ENCODE results near the gene KDM4C. TPM values are rescaled to one million over a fixed set of nuclear protein-coding genes. Genes with fewer than 3 reads are reported as not detected.
"Not testable (repeated sequence)": the region's sequence is repeated elsewhere in the genome, so short reads cannot be mapped to it uniquely, and the experiment has no call there.

Gene KDM4C
- polyA plus RNA-seq, 1 donor: 21.6 TPM

DNA sequence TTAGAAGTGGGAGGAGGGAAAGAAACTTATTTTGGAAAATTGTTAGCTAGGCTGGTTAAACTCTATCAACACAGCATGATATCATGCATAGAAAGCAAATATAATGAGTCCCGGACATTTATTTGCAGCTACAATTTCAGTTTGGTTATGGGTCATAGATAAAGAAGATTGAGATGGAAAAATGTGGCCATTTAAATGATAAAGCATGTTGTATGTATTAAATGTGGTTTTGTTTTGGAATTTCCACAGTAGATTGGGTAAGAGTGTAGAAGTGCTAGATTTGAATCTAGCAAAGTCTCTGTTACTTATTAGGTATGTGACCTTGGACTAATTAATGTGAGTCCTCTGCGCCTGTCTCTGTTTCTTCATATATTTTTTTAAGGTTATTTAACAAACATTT lies 217.4 kb downstream of the KDM4C start:
- no peak for DNase-seq

DNA sequence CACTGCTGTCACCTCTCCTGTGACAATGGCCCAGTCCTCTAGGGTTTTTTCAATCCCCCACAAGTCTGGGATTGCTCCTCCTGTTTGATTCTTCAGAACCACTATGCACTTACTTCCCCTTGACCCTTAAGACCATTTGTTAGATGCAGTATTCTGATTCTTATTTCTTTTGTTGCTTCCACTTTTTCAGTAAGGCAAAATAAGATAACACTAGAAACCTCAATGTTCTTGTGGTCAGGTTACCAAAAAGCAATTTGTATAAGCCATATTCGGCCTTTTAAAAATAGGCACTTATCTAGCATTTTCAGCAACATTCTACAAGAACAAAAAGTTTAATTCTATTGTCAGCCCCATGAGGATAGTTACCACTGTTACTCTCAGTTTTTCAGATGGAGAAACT lies 220.0 kb downstream of the KDM4C start:
- DNase-seq: no peak

DNA sequence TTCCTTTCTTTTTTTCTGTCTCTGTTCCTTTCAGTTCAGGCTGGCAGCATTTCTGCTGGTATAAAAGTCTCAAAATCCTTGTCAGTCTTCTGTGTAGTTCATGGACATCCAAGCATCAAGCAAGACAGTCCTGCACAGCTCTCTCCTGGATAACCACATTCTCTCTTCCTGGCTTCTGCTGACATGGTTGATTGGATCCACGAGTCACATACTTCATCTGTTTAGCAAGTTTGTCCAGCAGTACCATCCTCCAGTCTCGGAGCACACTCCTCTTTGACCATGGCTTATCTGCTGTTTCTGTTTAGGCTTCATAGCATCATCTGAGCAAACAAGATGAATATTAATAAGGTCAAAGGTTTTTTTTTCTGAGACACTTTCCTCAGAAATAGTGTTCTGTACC lies 220.8 kb downstream of the KDM4C start:
- no peak for DNase-seq

DNA sequence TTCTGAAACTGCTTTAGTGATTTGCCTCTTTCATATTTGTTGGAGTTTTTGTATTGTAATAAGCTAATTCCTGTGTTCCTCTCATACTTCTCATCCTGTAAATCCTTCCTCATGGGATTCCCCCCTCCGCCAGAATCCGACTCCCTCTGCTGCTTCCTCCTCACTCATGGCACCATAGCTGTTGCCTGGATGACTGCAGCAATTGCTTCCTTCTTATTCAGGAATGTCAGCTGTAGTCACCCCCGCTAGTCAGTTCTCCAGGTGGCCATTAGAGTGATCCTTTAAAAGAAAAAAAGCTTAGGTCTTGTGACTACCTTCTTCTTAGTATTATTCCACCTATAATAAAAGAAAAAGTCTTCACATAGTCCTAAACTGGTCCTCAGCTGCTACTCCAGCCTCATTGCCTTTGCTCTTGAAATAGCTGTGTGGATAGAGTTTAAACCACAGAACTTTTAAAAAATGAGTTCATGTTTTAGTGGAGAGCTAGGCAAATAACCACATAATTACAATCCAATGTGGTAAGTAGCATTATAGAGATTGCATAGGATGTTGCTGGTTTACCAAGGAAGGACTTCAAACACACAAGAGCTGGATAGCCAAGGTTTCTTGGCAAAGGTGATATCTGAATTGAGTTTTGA lies 227.3 kb downstream of the KDM4C start:
- no peak for DNase-seq

DNA sequence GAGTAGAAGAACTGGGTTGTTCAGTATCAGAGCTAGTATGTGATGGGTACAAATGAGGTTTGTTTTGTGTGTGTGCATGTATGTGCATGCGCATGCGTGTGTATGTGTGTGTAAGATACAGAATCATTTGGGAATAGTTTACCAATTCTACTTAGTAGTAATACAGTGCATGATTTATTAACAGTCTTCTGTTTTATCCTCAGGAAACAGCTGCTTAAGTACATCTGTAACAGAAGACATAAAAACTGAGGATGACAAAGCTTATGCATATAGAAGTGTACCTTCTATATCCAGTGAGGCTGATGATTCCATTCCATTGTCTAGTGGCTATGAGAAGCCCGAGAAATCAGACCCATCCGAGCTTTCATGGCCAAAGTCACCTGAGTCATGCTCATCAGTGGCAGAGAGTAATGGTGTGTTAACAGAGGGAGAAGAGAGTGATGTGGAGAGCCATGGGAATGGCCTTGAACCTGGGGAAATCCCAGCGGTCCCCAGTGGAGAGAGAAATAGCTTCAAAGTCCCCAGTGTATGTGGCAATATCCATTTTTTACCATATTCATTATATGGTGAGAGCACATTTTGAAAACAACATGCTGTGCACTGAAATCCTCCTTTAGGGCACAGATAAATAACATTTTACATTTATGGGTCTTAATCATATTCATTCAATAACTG lies 228.5 kb downstream of the KDM4C start:
- no peak for DNase-seq

DNA sequence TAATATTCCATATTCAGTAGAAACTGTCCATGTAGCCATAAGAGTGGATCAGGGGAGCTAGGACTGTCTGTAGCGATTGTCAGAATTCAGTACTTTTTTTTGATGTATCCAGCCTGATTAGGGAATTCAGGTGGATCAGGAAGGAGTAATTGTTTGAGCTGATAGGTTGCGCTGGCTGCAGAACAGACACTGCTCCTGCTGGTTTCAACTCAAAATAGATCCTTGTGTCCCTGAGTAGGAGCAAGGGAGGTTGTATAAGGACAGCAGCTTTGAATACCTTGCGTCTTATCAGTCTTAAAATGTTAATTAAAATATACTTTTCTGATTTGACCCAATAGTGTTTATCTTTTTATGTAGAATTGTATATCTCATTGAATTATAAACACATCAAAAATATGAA lies 229.6 kb downstream of the KDM4C start:
- no peak for DNase-seq

DNA sequence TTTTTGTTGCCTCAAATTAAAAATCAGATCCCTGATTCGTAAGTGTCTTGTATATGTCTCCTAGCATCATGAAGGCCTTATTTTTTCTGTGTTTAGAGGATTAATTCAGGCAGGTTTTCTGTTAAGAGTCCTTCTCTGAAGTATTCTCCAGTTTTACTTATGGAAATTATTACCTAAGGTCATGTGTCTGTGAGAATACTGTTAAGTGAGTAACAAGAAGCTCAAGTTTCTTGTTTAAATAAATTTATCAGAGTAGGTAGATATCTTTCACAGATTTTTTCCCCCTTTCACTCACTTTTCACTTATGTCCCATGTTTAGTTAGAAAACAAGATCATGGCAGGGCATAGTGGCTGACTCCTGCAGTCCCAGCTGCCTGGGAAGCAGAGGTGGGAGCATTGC lies 233.6 kb downstream of the KDM4C start:
- no peak for DNase-seq

DNA sequence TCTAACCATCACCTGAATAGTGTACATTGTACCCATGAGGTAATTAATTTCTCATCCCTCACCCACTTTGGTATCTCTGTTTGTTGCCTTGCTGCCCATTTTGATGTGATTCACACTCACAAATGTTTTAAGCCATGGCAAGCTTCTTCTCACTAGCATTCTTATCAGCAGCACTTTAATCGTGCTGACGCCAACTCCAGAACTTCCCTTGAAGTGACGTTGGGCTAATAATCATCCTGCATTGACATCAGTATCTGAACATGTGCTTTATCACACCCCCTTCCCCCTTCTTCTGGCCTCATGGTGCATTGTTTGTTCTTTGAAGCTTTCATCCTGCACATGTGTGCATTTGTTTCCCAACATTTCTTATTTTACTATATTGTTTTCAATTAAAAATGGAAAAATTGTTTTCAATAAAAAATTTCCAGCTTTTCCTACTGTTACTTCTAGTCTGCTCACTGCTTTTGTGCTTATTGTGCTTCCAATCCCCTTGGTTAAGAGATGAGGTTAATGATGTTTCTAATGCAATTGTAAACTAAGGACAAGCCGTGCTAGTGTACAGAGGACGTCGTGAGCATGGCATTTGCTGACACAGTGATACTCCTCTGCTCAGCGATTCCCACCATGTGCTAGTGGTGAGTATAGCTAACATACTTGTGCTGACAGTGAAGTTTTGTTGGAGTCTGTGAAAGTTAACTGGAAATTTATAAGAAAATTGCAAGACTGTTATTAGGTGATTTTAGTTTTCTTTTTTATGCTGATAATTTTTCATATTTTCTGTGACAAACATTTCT lies 238.5 kb downstream of the KDM4C start:
- DNase-seq: no peak

DNA sequence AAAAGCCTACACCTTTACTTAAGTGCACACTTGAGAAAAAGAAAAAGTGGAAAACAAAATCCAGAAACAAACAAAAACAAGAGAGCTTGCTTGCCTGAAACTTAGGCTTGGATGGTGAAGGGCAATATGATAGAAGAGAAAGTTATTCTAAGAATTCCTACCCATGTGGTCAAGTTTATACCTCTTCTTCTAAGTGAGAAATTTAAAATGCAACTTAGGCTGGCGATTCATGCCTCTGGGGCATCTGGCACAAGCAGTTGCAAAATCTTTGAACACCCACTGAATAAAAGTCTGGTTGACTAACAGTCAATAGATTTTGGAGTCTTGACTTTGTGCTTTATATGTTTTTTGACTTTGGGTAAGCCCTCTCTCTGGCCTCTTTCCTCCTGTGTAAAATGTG lies 239.6 kb downstream of the KDM4C start:
- no peak for DNase-seq

DNA sequence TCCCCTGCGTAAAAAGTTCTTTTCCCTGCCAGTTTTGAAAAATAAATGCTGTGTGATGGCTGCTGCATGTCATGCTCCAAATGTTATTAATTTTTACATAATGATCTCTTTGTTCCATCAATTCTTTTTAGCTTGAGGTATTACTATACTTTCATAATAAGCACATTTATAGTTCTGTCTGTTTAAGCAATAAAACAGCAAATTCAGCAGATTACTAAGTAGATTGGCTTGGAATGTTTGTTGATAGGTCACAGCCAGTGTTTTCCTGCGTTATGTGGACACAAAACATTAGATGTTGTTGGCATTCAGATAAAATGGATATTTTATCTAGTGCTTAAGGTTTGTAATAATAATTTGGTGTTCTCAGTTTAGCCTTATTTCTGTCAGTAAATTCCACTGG lies 242.0 kb downstream of the KDM4C start:
- no peak for DNase-seq

DNA sequence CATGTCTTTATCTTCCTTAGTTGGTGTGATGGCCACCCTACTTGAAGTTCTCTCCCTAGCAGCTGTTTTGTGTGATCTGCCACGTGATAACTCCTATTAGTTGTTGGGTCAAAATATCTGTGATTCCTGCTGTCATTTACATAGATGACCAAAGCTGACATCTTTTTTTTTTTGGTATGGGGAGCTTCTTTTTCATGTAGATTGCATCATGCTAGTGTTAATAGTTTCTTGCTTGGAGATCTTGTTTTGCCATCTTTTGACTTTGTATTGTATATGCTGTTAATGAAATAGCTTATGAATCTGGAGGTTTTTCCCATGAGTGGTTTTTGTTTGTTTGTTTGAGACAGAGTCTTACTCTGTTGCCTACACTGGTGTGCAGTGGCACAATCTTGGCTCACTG lies 243.8 kb downstream of the KDM4C start:
- DNase-seq: no peak

DNA sequence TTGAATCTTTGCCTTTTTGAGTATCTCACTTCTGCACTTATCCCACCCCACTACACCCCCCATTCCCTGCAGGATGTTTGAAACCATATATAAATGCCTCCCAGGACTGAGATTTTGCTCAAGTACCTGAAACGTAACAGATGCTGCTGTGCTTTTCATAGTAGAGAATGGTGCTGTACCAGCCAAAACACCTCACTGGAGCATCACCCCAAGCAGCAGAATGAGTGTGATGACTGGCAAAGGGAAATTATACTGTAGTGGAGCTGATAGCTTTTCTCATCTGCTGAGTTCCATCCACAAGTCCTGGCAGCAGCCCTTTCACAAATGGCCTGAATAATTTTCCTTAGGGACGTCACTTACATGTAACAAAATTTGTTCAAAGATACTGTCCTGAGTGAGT lies 246.1 kb downstream of the KDM4C start:
- DNase-seq: no peak

DNA sequence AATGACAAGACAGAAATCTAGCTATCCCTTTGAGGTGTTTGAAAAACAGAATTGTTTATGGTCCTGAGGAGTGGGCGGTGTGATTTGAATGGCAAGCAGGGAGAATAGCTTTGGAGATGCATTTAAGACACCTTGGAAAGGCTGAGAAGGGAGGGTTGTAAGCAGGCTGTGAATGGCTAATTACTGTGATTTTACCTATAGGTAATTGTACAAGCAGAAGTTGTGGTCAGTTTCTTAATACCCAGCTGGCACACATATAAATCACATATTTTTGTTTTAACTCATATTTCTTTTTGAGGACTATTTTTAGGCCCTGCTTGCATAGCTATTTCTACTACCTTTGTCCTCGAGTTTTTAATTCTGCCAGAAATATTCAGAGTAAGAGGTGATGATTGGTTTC lies 248.6 kb downstream of the KDM4C start:
- DNase-seq: no peak

DNA sequence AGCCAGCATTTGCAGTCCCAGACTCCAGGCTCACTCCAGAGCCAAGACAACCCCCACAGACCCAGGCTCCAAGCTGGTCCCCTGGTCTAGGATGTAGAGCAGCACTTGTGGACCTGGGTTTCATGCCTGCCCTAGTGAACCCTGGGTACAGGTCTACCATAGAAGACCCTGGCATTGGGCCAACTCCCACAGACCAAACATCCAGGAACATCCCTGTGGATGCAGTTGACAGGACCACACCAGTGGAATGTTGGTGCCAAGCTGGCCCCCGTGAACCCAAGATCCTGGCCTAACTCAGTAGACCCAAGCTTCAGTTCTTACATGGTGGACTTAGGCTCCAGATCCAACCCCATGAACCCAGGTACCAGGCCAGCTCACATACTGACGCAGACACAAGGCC lies 250.6 kb downstream of the KDM4C start:
- no peak for DNase-seq

DNA sequence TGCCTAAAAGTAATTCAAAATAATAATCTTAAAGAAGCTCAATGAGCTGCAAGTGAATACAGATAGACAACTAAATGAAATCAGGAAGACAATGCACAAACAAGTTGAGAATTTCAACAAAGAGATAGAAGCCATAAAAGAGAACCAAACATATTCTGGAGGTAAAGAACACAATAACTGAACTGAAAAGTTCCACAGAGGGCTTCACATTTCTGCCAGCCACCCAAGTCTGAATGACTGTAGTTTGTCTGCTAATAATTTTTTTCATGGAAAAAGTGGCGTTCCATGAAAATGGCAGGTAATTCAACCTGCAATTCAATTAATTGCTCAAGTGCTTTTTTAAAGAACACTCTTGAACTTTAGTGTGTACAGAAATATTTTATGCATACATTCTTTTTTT lies 251.3 kb downstream of the KDM4C start:
- DNase-seq: no peak

DNA sequence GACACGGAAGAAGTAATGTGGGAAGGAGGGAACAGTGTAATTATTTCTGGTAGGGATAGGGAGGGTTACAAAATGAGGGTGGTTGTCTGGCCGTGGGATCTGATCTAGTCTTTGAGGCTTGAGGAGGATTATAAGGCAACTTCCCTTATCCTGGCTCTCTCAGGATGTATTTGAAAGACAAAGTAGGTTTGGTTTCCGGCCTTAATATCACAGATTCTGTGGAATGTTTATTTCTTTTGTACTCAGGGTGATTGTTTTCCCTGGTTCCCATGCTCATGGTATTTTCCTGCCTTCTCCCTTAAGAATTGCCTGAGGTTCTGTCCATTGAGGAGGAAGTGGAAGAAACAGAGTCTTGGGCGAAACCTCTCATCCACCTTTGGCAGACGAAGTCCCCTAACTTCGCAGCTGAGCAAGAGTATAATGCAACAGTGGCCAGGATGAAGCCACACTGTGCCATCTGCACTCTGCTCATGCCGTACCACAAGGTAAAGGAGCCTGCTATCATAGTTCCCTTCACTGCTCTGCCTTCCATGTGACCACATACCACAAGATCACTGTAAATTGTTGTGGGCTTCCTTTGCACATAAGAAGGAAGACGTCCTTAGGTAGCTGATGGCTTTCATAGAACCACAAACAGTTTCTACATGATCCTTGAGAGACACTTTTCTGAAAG lies 253.8 kb downstream of the KDM4C start:
- DNase-seq: no peak

DNA sequence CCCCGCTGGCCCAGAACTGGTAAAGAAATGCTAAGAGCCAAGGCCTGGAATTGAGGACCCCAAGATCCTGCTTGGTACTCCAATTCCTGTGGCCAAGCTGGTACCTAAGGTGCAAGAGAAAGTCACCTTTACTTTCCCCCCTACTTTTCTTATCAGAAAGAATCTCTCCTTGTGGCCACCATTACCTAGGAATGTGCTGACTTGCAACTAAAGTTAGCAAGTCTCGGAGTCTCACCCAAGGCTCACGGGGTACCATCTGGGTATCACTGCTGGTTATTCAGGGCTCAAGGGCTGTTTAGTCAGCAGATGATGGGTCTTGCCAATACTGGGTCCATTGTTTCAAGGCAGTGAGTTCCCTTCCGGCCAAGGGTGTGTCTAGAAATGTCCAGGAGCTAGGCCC lies 270.2 kb downstream of the KDM4C start:
- no peak for DNase-seq

DNA sequence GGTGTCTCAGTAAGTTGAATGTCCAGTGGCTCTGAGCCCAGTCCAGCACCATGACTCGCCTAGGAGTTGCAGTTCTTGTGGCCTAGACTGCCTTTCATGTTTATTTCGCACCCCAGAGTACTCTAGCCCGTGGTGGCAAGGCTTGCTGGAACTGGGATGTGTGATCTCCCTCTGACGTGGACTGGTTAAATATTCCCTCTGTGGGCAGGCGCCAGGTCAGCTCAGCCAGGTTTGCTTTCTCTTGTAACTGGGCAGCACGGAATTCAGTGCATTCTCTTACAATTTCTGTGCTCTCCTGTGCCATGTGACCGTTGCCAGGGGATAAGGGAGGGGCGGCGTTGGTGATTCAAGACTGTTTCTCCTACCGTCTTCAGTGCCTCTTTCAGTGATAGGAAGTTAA lies 270.8 kb downstream of the KDM4C start:
- no peak for DNase-seq

DNA sequence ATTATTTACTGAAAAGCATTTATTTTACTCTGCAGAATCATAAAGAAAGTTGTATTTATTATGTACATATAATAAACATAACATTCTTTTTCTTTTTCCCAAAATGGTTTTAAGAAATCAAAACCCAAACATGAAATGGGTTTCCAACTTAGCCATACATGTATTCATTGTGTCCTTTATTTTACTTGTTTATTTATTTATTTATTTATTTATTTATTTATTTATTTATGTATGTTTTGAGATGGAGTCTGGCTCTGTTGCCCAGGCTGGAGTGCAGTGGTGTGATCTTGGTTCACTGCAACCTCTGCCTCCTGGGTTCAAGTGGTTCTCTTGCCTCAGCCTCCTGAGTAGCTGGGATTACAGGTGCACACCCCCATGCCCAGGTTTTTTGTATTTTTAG lies 273.2 kb downstream of the KDM4C start:
- not testable (repeated sequence) for DNase-seq

DNA sequence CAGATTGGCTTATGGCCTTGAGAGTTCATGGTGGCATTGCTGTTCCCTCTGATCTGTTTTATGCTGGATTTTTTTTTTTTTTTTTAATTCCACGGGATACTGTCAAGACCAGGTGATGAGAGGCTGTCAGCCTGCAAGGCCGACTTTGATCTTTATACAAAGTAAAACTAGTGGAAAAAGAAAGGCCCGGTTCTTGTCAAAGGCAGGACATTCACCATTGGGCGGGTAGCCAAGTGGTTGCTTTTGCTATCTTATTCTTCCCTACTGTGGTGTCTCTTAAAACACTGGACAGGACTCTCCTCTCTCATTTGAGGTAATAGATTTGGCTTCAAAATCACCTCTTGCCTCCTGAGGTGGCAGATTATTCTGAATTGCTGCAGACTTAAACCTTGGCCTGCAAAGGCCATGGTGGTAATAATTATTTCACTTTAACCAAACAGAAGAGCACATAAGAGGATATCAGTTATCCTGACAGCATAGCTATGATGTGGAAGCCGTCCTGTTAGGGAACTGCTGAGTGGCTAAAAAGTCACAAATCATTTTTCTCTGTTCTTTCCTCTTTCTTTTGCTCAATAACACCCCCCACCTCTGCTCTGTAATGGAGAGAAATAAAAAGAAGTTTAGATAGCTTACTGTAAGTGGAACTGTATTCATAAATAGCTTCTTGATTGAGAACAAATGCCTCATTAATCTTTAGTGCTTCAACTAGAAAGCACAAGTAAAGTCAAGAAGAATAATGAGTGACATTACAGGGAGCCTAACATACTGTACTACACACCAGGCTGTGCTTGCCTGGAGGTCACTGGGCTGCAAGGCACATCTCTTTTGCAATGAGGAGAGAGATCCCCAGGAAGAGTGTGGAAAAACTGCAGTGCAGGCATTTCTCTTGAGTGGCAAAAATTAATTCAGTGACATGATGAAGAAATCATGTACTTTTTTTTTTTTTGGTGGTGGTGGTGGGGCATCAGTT lies 275.6 kb downstream of the KDM4C start:
- no peak for DNase-seq

DNA sequence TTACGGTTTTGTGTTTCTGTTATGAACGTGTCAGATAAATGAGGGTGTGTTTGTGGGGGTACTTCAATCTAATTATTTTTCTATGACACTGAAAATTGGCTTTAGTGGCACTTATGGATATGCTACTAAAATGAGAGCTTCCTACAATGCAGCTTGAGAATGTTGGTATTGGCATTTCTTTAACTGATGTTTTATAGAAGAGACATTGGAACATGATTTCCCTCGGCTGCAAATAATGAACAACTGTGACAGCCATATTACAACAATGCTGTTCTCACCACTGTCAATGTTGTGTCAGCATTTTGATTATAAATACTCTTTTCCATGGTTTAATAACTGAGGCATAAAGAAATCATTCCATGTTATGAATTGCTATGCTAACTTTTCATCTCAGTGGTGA lies 279.4 kb downstream of the KDM4C start:
- DNase-seq: no peak

DNA sequence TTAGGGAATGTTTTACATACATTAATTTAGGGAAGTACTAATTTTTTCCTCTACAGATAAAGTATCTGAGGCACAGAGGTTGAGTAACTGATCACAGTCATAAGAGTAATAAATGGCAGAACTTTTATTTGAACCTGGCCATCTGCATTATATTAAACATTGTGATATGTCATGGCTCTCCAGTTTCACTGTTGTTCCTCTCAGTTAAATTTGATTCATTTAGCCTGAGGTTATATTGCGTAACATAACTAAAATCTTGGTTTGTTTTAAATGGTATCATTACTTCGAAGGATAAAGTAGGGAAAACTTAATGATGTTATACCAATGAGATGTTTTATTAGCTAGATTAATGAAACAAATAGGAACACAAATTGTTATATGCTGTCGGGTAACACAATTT lies 284.4 kb downstream of the KDM4C start:
- no peak for DNase-seq
